Cardiac fibroblast (primary cell): ENCODE data around the gene SLC10A3.
A peak's percentile ranks its signal among the peaks of the same experiment; 100 is the strongest.

Experiments used
- DNase-seq, 2 donors: peaks; one replicate each; pipeline versions ENCODE4 v3.0.0 to v3.0.0-alpha.2; 2010; ENCODE audit warnings: low read depth in 2 of 2
- H3K4me3 ChIP-seq, 2 donors: replicated peaks in 1 of 2; 1 replicate in 1 of 2; 2 replicates in 1 of 2; pipeline ENCODE4 v1.5.1; 2011; ENCODE audit warnings: low read depth in 2 of 2, low read length in 2 of 2, mild to moderate bottlenecking in 2 of 2, moderate library complexity in 1 of 2
- TF ChIP-seq, protein P1 (sequence below): IDR thresholded peaks from one replicate; pipeline ENCODE4 v1.5.1; 2011; ENCODE audit warnings: low read depth, mild to moderate bottlenecking, low read length, inconsistent platforms

SLC10A3 gene

DNA sequence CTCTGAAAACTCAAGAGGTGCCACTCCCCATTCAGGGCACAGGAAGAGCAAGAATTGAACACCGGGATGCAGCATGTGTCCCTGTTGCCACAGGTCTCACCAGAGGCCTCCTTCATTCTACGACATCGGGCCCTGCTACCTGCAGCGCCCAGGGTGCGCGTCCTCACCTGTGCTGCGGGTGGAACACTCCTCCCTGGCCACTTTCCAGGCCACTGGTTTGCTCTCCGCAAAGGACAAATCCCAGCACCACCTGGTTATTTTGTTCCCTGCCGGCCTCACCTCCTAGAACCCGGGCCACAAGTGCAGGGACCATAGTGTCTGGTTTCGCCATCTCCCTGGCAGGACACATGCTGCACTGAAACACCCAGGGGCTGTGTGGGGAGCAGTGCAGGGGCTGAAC lies 39.9 kb upstream of the SLC10A3 start:
- no peak for DNase-seq
- TF ChIP-seq, protein P1, sequence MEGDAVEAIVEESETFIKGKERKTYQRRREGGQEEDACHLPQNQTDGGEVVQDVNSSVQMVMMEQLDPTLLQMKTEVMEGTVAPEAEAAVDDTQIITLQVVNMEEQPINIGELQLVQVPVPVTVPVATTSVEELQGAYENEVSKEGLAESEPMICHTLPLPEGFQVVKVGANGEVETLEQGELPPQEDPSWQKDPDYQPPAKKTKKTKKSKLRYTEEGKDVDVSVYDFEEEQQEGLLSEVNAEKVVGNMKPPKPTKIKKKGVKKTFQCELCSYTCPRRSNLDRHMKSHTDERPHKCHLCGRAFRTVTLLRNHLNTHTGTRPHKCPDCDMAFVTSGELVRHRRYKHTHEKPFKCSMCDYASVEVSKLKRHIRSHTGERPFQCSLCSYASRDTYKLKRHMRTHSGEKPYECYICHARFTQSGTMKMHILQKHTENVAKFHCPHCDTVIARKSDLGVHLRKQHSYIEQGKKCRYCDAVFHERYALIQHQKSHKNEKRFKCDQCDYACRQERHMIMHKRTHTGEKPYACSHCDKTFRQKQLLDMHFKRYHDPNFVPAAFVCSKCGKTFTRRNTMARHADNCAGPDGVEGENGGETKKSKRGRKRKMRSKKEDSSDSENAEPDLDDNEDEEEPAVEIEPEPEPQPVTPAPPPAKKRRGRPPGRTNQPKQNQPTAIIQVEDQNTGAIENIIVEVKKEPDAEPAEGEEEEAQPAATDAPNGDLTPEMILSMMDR = no peak
- H3K4me3 ChIP-seq = no peak overlapping the region

DNA sequence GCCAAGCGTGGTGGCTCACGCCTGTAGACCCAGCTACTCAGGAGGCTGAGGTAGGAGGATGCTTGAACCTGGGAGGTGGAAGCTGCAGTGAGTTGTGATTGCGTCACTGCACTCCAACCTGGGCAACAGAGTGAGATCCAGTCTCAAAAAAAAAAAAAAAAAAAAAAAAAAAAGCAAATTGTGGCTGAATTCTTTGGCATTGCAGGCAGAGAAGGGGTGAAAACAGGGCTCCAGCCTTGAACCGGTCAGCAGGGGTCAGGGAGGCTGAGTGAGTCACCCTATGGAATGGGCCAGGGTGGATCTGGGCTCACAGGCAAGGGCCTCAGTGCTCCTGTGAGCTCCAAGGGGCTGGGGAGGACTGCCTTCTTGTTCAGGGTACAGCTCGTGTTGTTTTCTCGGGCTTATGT lies 38.8 kb upstream of the SLC10A3 start:
- H3K4me3 ChIP-seq = no peak overlapping the region
- TF ChIP-seq, protein P1 = no peak
- DNase-seq = peak; percentile 46 to 72

DNA sequence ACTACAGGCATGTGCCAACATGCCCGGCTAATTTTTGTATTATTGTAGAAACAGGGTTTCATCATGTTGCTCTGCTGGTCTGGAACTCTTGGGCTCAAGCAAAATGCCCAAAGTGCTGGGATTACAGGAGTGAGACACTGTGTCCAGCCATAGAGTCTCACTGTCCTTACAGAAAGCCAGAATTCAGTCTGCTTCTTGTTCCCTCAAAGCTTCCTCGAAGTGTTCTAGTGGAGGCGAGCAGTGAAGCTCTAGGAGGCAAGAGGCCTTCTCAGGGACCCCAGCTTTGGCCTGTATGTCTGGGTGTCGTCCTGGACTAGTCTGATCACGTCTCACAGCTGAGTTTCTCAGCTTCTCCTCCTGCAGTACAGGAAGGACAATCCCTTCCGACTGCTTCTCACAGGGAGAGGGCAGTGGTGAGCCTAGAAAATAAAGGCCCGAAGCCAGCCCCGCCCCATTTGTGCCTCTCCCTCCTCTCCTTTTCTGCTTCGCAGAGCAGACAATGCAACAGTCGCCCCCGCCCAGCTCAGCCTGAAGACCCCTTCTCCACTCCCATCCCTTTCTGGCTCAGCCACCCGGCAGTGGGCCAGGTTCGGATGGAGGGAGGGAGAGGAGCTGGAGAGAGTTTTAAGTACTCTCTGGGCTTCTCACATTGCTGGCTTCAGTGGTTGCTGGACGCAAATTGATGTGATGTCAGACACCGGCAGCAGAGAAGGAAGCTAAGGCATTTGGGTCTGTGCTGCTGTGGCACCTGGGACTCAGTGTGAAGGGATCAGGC lies 36.7 kb upstream of the SLC10A3 start:
- TF ChIP-seq, protein P1 = peak; percentile 58
- H3K4me3 ChIP-seq = peak overlapping the region in 1 of 2 donors; percentile 30
- DNase-seq = peak; percentile 74 to 88

DNA sequence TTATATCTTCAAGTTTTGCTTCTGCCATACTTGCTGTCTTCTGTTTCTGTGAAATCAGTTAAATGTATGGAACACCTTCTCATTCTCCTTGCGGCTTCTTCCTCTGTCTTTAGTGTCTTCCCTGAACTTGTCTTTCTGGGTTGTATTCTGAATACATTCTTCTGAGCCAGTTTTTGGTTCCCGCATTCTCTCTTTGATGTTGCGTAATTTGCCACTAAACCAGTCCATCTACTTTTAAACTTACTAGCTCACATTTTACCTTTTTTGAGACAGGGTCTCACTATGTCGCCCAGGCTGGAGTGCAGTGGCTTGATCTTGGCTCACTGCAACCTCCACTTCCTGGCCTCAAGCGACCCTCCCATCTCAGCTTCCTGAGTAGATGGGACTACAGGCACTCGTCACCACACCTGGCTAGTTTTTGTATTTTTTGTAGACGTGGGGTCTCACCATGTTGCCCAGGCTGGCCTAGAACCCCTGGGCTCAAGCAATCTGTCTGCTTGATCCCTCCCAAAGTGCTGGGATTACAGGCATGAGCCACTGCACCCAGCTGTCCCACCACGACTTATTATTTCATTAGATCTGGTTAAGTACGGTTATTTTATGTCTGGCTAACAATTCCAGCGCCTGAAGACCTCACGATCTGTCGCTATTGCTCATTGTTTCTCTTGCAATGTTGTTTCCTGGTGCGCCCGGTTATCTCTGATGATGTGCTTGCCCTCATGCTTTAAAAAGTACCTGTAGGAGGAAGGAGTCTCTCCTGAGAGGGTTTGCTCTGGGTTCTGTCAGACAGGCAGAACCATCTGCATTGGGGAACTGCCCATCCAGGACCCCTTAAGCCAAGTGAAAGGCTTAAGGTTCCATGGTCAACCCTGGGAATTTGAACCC lies 35.4 kb upstream of the SLC10A3 start:
- H3K4me3 ChIP-seq = no peak overlapping the region
- TF ChIP-seq, protein P1 = no peak
- DNase-seq = no peak

DNA sequence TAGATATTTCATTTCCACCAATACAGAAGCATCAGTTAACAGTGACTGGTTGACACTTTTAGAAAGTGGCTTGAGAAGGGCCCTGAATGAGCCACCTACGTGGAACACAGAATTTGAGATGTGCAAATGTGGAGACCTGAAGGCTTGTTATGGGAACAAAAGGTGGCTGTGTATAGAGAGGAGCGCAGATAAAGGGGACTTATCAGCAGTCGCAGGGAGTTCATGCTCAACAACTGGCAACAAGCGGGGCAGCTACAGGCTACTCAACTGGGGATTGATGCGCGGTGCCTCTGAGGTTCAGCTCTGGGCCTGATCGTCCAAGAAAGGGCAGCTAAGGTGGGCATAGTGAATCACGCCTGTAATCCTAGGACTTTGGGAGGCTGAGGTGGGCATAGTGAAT lies 29.0 kb upstream of the SLC10A3 start:
- TF ChIP-seq, protein P1 = no peak
- DNase-seq = no peak

DNA sequence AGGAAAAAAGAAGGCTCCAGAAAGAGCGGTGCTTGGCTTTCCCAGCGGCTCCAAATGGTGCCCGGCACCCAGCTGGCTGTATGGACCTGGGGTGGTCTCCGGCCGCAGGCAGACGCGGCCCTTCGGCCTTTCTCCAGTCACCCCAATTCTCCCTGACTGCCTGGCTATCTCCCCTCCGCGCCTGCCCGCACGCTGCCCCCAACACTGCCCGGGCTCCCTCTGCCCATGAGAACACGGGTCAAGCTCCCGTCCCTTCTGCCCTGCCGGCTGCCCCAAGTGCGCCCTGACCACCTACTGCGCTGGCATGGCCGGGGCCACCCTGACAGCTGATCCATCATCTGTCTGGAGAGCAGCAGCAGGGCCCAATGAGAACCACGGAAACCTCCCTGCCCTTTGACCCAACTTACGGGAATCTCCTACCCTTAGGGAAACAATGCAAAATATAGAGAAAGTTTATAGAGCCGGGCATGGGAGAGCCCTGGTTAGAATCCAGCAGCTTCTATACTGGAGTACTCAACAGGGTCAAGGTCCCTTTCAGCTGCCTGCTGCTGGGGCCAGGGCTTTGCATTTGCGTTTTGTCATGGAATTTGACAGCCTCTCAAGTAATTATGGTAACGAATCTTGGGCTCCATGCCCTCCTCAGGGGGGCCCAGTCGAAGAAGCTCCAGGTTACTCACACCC lies 26.8 kb upstream of the SLC10A3 start:
- peak overlapping the region in 1 of 2 donors; percentile 11 for H3K4me3 ChIP-seq
- TF ChIP-seq, protein P1 = no peak
- DNase-seq = peak in 1 of 2 donors; percentile 46

More for the DNA sequence above, 29.0 kb upstream of the SLC10A3 start:
- no peak overlapping the region for H3K4me3 ChIP-seq
